HG02981 (cell line): ENCODE results near the gene PRKN.
"Not testable (repeated sequence)": the region's sequence is repeated elsewhere in the genome, so short reads cannot be mapped to it uniquely, and the experiment has no call there.

Experiments used
- ATAC-seq: cut with Tn5 transposase; IDR thresholded peaks from one replicate; pipeline ENCODE4 v1.9.1; 2021; ENCODE audit warnings: mild to moderate bottlenecking, moderate library complexity; ENCODE audit not compliant: unreplicated experiment

Gene PRKN

GRCh38 chr6:161542346-161542980, 1185.1 kb downstream of the PRKN start:
- ATAC-seq, result no peak

DNA sequence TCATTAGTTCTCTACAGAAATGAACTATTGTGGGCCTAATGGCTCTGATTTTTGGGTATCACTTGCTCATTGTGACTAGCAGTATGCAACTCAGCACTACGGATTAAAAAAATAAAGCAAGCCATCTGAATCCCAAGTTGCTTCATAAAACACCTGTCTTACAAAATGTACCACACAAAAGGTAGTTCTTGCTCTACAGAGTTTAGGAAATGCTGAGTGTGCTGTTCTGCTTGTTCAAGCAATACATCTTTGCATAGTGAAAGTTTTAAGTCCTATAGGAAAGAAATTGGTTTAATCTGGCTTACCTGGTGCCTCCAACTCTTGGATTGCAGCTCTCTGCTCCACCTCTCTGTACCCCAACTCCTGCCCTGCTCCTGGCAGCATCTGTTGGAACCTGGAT, 1187.0 kb downstream of the PRKN start:
- ATAC-seq, result no peak

GRCh38 chr6:161536224-161536630, 1191.3 kb downstream of the PRKN start:
- ATAC-seq, result no peak

DNA sequence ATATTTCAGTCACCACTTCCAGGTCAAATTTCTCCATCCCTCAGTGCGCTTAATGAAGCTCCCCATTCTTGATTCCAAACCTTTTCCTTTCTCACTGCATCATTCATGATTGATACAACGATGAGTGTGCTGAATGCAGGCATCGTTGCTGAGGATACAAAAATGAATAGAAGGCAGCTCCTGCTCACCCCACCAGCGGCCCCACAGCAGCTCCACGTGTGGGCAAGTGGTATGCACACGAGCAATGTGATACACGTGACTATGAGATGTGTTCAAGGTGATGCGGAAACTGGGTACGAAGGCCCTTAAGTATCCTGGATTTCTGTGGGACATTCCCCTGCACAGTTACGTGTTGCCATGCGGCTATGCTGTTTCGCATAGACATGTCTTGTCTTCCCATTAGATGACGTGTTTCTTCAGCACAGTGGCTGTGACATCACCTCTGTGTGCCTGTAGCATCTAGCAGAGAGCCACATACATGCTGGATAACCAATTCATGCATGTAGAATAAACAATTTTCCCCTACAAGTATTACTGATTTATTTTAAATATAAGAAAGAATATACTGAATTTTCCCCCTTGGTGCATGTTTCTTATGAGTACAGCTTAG, 1193.2 kb downstream of the PRKN start:
- ATAC-seq, result no peak

DNA sequence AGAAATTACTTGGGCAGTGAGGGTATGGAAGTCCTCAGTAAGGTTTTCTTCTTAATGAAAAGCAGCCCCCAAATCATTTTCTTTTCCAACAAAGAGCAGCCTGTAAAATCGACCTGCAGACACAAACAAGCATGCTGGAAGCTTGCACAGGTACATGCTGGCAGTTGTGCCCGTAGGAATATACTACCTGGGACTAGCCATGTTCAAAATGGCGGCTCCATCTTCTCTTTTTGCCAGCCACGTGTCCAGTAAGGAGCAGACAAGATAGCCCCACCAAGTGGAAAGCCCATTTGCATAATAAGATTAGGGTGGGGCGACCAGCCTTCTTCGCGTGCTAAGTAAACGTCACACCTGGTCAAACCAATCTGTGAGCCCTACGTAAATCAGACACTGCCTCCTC, 1194.3 kb downstream of the PRKN start:
- no peak for ATAC-seq

GRCh38 chr6:161532536-161532935, 1195.0 kb downstream of the PRKN start:
- ATAC-seq, result no peak

DNA sequence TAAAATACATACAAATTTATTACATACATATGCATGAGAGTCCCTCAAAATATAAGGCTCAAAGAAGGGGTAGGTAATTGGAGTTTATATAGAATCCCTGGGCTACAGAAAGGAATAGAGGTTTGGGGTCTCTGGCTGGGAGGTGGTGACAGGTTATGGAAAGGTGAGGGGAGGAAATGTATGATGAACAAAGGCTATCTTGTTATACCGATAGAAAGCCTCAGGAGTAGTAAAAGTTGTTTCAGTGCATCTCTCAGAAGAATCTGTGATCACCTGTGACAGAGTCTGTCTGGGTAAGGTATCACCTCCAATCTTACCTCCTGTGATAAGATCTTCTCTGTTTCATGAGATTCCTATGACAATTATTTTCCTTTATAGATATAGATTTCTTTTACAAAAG, 1200.8 kb downstream of the PRKN start:
- ATAC-seq, result no peak

GRCh38 chr6:161523362-161523761, 1204.2 kb downstream of the PRKN start:
- no peak for ATAC-seq

DNA sequence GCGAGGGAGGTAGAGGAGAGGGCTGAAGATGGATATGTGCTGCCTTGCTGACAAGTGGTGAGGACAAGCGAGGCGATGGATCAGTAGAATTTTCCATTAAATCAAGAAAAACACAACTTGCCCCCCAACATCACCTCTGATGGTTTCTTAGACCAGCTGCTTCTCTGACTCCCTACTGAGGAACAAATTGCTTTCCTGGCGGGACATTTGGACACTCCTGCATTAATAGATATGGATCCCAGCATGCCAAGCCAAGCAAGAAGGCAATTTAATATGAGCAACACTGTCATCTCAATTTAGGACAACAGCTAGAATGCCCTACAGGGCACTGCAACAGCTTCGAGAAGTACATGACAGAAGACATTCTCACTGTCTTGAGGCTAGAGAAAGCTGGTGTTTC, 1205.3 kb downstream of the PRKN start:
- no peak for ATAC-seq

DNA sequence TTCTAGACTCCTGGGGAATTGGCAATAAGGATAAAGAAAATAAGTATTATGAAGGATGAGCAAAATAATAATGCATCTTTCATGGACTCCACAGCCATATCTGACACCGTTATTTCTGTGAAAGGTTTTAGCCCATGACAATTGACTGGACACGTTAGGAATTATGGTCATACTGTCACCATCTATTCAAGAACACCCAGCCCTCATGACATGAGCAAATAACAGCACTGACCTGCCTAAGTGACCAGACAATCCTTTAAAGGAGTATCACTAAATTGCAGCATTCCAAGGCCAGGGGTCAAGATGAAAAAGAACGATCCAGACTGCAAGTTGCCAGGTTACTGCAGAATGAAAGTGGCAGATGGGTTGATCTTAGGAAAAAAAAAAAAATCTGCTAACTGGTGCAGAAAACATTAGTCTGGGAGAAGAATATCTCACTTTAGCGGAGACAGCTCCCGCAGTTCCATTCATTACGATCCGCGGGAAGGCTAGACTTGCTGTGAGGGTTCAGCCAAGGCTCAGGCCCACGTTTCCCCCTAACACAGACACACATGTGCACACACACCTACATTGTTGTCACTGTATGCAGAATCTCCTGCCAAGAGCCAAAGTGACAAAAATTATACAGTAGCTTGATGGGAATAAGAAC, 1216.0 kb downstream of the PRKN start:
- ATAC-seq, result no peak

- no peak for ATAC-seq
Observed at GRCh38 chr6:161508341-161508740, 1219.2 kb downstream of the PRKN start.

GRCh38 chr6:161507375-161507774, 1220.2 kb downstream of the PRKN start:
- ATAC-seq, result no peak

DNA sequence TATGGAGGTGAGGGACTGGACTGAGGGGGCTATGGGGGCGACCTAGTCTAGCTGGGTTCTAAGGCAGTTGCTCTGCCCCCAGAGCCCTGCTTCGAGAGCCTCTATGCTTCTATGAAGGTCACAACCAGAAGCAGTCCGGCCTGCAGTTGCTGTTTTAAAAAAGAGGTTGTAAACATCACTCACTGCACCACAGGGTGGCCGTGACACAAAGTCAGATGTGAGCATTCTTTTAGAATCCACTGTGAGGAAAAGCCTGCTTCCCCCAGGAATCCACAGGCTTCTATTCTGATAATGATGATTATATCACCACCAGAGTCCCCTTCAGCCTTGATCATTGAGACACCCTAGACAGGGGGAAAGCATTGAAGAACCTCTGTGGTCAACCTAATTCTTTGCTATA, 1224.0 kb downstream of the PRKN start:
- ATAC-seq, result no peak

DNA sequence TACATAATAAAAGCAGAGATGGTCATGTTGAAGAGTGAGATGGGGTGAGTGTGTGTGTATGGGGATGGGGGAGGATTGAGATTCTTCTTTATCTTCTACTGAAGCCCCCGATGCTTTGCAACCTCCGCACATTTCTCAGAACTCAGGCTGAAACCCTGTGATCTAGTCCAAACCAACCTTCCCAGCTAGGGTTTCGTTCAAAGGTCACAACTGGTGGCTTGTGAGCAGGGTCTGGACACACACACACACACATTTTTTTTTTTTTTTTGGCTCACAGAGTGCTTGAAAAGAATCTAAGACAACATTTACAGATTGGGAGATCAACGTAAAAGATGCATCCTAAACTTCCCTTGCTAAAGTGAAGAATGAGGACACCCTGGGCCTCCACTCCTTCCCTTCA, 1228.7 kb downstream of the PRKN start:
- ATAC-seq, result no peak

- no peak for ATAC-seq
Observed at GRCh38 chr6:161498359-161498758, 1229.2 kb downstream of the PRKN start.

GRCh38 chr6:161496941-161497340, 1230.6 kb downstream of the PRKN start:
- no peak for ATAC-seq

GRCh38 chr6:161496271-161496670, 1231.3 kb downstream of the PRKN start:
- ATAC-seq, result not testable (repeated sequence)

GRCh38 chr6:161494566-161494965, 1233.0 kb downstream of the PRKN start:
- no peak for ATAC-seq

GRCh38 chr6:161493576-161494118, 1233.9 kb downstream of the PRKN start:
- no peak for ATAC-seq

DNA sequence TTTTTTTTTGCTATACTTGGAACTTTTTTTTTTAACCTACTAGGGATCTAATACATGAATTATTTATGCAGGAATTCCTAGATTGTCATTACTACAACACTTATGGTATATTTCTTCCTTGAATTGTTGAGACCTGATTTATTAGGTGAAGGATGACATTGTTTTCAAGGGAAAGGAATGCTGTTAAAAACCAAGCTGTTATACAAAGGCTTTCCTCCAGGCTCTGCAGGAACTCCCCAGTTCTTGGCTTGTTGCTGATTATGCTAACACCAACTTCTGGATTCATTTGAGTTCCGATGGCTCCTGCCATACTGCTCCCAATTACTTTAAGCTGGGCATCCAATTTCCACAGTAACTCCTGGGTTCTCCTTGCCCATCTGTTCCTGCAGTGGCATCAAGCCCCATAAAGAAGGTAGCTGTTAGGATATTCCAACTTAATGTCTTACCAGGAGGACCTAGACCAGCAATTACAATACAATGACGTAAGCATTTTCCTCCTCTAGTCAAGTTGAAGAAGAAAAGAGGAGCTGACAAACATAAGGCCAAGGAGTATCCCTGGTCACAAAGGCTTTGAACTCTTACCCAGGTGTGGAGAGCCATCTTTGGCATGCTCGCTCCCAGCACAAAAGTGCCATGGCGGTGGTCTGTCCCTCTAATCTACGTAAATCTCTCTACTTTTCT, 1237.8 kb downstream of the PRKN start:
- ATAC-seq, result no peak

- no peak for ATAC-seq
Observed at GRCh38 chr6:161487694-161488093, 1239.9 kb downstream of the PRKN start.

DNA sequence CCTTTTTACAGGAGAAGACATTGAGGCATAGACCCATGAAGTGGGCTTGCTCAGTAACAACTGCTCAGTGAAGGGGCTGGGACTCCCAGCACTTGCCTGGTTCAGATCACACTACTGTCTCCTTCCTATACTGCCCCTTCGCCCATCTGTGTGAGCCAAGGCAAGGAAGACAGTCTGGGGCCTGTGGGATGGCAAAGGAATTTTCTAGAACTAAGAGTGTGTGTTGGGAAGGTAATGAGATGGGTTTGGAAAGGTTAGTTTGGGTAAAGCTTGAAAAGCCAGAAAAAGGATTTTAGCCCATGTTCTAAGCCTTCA, 1240.4 kb downstream of the PRKN start:
- no peak for ATAC-seq
